Gastrocnemius medialis (tissue), 4 donors: Measurements from ENCODE around the gene WDR31. TPM values are rescaled to one million over a fixed set of nuclear protein-coding genes. Genes with fewer than 3 reads are reported as not detected.
A peak's percentile ranks its signal among the peaks of the same experiment; 100 is the strongest.

Experiments
- ATAC-seq, 2 donors: fragments of 150-250 bp; one replicate each; pipeline ENCODE4 v1.9.1; 2016
- DNase-seq, 2 donors: peaks; one replicate each; pipeline ENCODE4 v3.0.0-alpha.2; 2019
- H3K27ac ChIP-seq, 4 donors: fragments of 200-600 bp; sonication (generic); 1 replicate in 1 of 4; 2 replicates in 3 of 4; pipeline ENCODE4 v1.5.1; 2016 to 2018; ENCODE audit warnings: mild to moderate bottlenecking in 2 of 4, moderate library complexity in 1 of 4
- H3K27me3 ChIP-seq, 3 donors: fragments of 200-600 bp; sonication (generic) in 2 of 3; 1 replicate in 1 of 3; 2 replicates in 2 of 3; pipeline versions ENCODE4 v1.5.1 to v1.6.0; 2016 to 2019; ENCODE audit warnings: mild to moderate bottlenecking in 1 of 3, moderate library complexity in 1 of 3
- H3K36me3 ChIP-seq, 2 donors: fragments of 200-600 bp; sonication (generic) in 1 of 2; one replicate each; pipeline ENCODE4 v1.5.1; 2017 to 2018
- H3K4me1 ChIP-seq, 2 donors: fragments of 200-600 bp; sonication (generic) in 1 of 2; one replicate each; pipeline ENCODE4 v1.5.1; 2016 to 2017; ENCODE audit warnings: mild to moderate bottlenecking in 2 of 2
- H3K4me3 ChIP-seq, 4 donors: fragments of 200-600 bp; sonication (generic) in 3 of 4; 1 replicate in 1 of 4; 2 replicates in 3 of 4; pipeline ENCODE4 v1.5.1; 2016 to 2019; ENCODE audit warnings: mild to moderate bottlenecking in 2 of 4
- H3K9me3 ChIP-seq, 3 donors: fragments of 200-600 bp; sonication (generic) in 2 of 3; 1 replicate in 1 of 3; 2 replicates in 2 of 3; pipeline ENCODE4 v1.5.1; 2016 to 2019
- POLR2A ChIP-seq, 2 donors: fragments of 450-650 bp; IDR thresholded peaks; one replicate each; pipeline ENCODE4 v1.6.1; 2017; ENCODE audit warnings: antibody characterized with exemption in 2 of 2, mild to moderate bottlenecking in 2 of 2, moderate library complexity in 2 of 2
- in situ Hi-C, 4 donors: fragments of 200-750 bp; cut with MboI; loops; one replicate each; pipeline versions ENCODE4 v1.15.0 to v1.8.0; 2017; ENCODE audit warnings: low sequenced_read_pairs in 4 of 4
- intact Hi-C: fragments of 100-400 bp; cut with DNase I; formaldehyde crosslinking; loops from one replicate; pipeline ENCODE4 v1.15.1; 2023; ENCODE audit warnings: low total_unique reads
- total RNA-seq, 4 donors: library from RNA; depleted of rRNA; stranded (reverse); fragments of >200 nt; gene quantifications; one replicate each; pipeline versions ENCODE4 v1.1.0 to v1.2.3, GENCODE V29; 2016
- TF ChIP-seq, protein P1 (sequence below), 5 experiments: fragments of 450-650 bp in 3 of 5; fragments of 200-600 bp in 2 of 5; sonication (generic) in 2 of 5; IDR thresholded peaks in 4 of 5; conservative IDR thresholded peaks in 1 of 5; 1 replicate in 4 of 5; 2 replicates in 1 of 5; pipeline ENCODE4 v1.5.1; 2016 to 2019; ENCODE audit warnings: antibody characterized with exemption in 5 of 5, mild to moderate bottlenecking in 3 of 5, moderate library complexity in 3 of 5

Gene WDR31
- total RNA-seq, 4 donors from 2014 or later: 0.29 to 1.1 (median 0.36) TPM; not detected in 1

DNA sequence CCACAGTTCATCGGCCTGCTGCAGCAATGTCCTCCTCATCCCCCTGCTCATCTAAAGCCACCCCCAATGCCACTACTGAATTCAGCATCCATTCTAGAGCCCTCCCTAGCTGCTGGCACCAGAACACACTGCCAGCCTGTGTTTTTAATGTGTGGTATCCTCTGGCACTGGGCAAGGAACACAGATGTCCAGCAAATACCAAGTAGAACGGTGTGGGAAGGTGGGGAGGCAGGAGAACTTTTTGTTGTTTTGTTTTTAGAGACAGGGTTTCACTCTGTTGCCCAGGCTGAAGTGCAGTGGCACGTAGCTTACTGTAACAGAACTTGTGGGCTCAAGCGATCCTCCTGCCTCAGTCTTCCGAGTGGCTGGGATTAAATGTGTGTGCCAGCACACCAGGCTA, 32.0 kb upstream of the WDR31 start:
- Histone ChIP-seq H3K4me1 (peaks cover 10 to 14% of the 10 kb centered on the region in 2 donors), H3K27ac (no peak overlapping the region), H3K9me3 (no peaks in the 10 kb centered on the region), H3K36me3 (peaks cover 0 to 13% of the 10 kb centered on the region in 2 donors), H3K4me3 (no peak overlapping the region), H3K27me3 (no peaks in the 10 kb centered on the region)
- intact Hi-C loops: no loop called here
- TF ChIP-seq, protein P1, sequence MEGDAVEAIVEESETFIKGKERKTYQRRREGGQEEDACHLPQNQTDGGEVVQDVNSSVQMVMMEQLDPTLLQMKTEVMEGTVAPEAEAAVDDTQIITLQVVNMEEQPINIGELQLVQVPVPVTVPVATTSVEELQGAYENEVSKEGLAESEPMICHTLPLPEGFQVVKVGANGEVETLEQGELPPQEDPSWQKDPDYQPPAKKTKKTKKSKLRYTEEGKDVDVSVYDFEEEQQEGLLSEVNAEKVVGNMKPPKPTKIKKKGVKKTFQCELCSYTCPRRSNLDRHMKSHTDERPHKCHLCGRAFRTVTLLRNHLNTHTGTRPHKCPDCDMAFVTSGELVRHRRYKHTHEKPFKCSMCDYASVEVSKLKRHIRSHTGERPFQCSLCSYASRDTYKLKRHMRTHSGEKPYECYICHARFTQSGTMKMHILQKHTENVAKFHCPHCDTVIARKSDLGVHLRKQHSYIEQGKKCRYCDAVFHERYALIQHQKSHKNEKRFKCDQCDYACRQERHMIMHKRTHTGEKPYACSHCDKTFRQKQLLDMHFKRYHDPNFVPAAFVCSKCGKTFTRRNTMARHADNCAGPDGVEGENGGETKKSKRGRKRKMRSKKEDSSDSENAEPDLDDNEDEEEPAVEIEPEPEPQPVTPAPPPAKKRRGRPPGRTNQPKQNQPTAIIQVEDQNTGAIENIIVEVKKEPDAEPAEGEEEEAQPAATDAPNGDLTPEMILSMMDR (IDR thresholded peaks at IDR 0.05 in 4 of 5, conservative IDR thresholded peaks at IDR 0.05 in 1 of 5): no peak
- TF ChIP-seq POLR2A (IDR thresholded peaks at IDR 0.05): no peak
- DNase-seq (no peak), ATAC-seq (no peak)
- in situ Hi-C loops: no loop called here

DNA sequence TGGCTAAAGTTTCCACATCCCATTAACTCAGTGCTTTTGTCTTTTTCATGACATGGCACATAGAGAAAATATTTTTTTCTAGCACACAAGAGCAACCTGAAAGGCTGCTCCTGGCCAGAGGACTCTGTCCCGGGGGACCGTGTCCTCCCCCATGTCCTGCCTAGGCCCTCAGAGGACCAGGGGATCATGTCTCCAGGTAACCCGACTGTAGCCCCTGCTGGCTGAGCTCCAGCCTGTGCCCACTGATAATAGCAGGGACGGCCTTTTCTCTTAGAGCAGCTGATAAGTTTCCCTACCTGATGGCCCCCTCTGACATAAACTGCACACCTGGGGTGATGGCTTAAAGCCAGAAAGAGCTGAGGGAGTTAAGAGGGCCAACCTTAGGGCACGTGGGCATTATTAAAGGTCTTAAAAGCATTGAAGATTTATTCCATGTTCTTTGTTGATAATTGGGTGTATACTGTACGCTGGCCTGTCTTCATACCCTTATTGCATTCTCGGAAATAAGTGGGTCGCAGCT, 30.8 kb upstream of the WDR31 start:
- DNase-seq (no peak), ATAC-seq (no peak)
- in situ Hi-C loops: no loop called here
- intact Hi-C loops: no loop called here
- Histone ChIP-seq H3K36me3 (peaks cover 0 to 13% of the 10 kb centered on the region in 2 donors), H3K27me3 (no peaks in the 10 kb centered on the region), H3K4me1 (peaks cover 4 to 10% of the 10 kb centered on the region in 2 donors), H3K4me3 (no peak overlapping the region), H3K9me3 (no peaks in the 10 kb centered on the region), H3K27ac (no peak overlapping the region)
- TF ChIP-seq, protein P1 (IDR thresholded peaks at IDR 0.05 in 4 of 5, conservative IDR thresholded peaks at IDR 0.05 in 1 of 5): no peak
- TF ChIP-seq POLR2A (IDR thresholded peaks at IDR 0.05): no peak

DNA sequence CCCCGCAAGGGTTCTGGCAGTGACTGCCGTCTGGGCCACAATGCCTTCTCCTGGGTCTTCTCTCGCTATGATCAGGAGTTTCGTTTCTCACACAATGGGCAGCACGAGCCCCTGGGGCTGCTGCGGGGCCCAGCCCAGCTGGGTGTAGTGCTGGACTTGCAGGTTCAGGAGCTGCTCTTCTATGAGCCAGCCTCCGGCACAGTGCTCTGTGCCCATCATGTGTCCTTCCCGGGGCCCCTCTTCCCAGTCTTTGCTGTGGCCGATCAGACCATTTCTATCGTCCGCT, 29.7 kb upstream of the WDR31 start:
- intact Hi-C loops (no loop called here), in situ Hi-C loops (no loop called here)
- Histone ChIP-seq H3K4me1 (peaks cover 0 to 5% of the 10 kb centered on the region in 2 donors), H3K27me3 (no peaks in the 10 kb centered on the region), H3K27ac (no peak overlapping the region), H3K36me3 (peaks cover 0 to 13% of the 10 kb centered on the region in 2 donors), H3K4me3 (no peak overlapping the region), H3K9me3 (no peaks in the 10 kb centered on the region)
- no peak for ATAC-seq
- no peak for TF ChIP-seq POLR2A (IDR thresholded peaks at IDR 0.05)
- TF ChIP-seq, protein P1 (IDR thresholded peaks at IDR 0.05 in 4 of 5, conservative IDR thresholded peaks at IDR 0.05 in 1 of 5): no peak
- DNase-seq: no peak

DNA sequence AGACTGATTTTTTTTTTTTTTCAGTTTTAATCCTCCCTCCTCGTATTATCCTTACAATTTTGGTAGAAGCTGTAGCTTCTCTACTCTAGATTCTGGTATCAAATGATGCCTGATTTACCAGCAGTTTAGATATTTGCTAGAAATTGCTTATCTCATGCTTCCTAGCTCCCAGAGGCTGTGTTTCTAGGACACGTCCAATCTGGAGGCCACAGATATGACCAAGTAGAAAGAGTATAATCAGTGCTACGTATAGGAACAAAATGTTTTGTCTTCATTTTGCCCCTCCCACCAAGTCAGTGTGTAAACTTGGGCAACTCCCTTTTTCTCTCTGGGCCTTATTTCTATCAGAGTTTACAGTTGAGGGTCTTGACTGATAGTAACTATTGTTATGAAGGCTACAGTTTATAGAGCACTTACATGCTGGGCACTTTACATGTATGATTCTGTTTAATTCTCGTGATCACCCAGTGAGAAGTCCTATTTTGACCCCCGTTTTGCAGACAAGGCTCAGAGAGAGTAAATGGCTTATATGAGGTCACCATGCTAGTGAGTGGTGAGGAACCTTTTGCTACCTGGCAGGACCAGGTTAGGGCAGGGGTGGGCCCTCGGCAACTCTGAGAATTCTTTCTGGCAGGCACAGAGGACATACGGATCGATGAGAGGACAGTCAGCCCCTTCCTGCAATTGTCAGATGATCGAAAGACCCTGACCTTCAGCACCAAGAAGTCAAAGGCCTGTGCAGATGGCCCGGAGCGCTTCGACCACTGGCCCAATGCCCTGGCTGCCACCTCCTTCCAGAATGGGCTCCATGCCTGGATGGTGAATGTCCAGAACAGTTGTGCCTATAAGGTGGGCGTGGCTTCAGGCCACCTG, 29.1 kb upstream of the WDR31 start:
- H3K4me1 ChIP-seq: peaks cover 0 to 5% of the 10 kb centered on the region in 2 donors
- no peaks in the 10 kb centered on the region for H3K9me3 ChIP-seq
- H3K4me3 ChIP-seq: no peak overlapping the region
- H3K36me3 ChIP-seq: peaks cover 0 to 11% of the 10 kb centered on the region in 2 donors
- H3K27ac ChIP-seq: no peak overlapping the region
- intact Hi-C loops (no loop called here), in situ Hi-C loops (no loop called here)
- DNase-seq (peak in 1 of 2 donors; percentile 17), ATAC-seq (no peak)
- no peaks in the 10 kb centered on the region for H3K27me3 ChIP-seq
- no peak for TF ChIP-seq POLR2A (IDR thresholded peaks at IDR 0.05)
- TF ChIP-seq, protein P1 (IDR thresholded peaks at IDR 0.05 in 4 of 5, conservative IDR thresholded peaks at IDR 0.05 in 1 of 5): no peak
